Measurements from ENCODE around the gene CLASRP. TPM values are rescaled to one million over a fixed set of nuclear protein-coding genes. Genes with fewer than 3 reads are reported as not detected.

The CLASRP gene
- total and polyA plus RNA-seq, 9 of the 15 experiments (the other 6 are each of a cell fraction or from before 2014, with no cell fraction given), result 0.94 to 86.3 (median 44.0) TPM

DNA sequence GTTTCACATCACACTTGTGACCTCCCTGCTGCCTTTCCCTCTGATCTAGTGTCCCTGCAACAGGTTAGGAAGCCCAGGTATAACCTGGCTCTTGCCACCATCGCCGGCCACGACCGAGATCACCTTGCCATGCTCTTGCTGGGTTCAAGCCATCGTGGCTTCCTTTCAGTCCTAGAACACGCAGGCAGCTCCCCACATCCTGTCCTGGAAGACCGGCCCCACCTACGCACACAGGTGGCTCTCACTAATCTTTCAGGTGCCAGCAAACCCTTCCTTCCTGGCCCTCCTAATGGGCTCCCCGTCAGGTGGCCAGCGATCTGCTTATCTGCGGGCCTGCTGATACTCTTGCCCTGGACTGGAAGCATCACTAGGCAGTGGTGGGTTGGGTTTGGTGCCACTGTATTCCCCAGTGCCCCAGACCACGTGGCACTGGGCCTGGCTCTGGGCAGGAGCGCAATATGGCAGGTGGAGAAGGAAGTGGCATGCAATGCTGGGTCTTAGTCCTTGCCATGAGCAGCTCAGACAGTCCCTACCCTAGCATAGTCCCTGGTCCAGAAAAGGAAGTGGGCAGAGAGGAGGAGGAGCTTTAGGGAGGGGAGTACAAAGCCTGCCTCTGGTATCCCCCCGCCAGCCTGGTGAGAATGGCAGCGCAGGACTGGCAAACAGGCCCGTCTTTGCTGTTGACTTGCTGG is 66.0 kb downstream of the CLASRP start:
- Histone ChIP-seq H3K4me2 (ENCODE audit: insufficient read depth, low read length) (no peak overlapping the region), H2AFZ (ENCODE audit: low read depth, low read length) (no peak overlapping the region), H3K9me3 (replicated peaks; ENCODE audit: control insufficient read depth, insufficient read depth, low read depth, low read length) (no peaks in the 10 kb centered on the region), H3K4me1 (replicated peaks in 1 of 2; ENCODE audit: control insufficient read depth in 2 of 2, insufficient read depth in 2 of 2, low read length in 2 of 2) (peaks cover 0 to 23% of the 10 kb centered on the region in 2 experiments; a peak in 4 of 5 replicates), H3K9me1 (ENCODE audit: control insufficient read depth, insufficient read depth, low read length) (peaks cover 2% of the 10 kb centered on the region), H3K36me3 (ENCODE audit: control insufficient read depth, insufficient read depth, low read length) (peaks cover 21% of the 10 kb centered on the region; the same call in 2 of the 3 replicates), H3K79me2 (ENCODE audit: control insufficient read depth, insufficient read depth, low read length) (peaks cover 82% of the 10 kb centered on the region), H4K20me1 (replicated peaks; ENCODE audit: control insufficient read depth, insufficient read depth, low read length) (peaks cover 57% of the 10 kb centered on the region), H3K27ac (ENCODE audit: extremely low read depth, low read depth, low read length) (no peak overlapping the region), H3K9ac (ENCODE audit: insufficient read depth in 1 of 2, low read depth in 2 of 2, low read length in 2 of 2) (peak overlapping the region in 1 of 2 experiments; percentile 73; a peak in 2 of 4 replicates), H3K4me3 (no peak overlapping the region), H3K27me3 (ENCODE audit: control insufficient read depth in 2 of 2, insufficient read depth in 2 of 2, low read length in 2 of 2) (no peaks in the 10 kb centered on the region)
- ChIA-PET POLR2A (interaction anchor here (1.4 to 2.2 kb wide), 2 partner anchors 8 to 10 kb away, joined by 3 to 6 read pairs; no protein-coding TSS in a partner anchor), CTCF (ENCODE audit: low intra/inter-chr PET ratio) (no interaction called here)
- intact Hi-C loops (cut with micrococcal nuclease), result no loop called here
- FAIRE-seq, result no peak
- in situ Hi-C loops (cut with MboI), result no loop called here
- ATAC-seq, result no peak
- WGBS (ENCODE audit: insufficient coverage, low coverage, missing lambda C conversion rate), result 88% methylated on average over 16 of the region's 16 CpGs
- no TSS peak for BruUV-seq (replicated peaks)
- TF ChIP-seq ZC3H8 (IDR thresholded peaks at IDR 0.05) (no peak), TBP (optimal IDR thresholded peaks at IDR 0.05; ENCODE audit: low read depth, low read length) (no peak), ZEB2 (IDR thresholded peaks at IDR 0.05) (no peak), ELF1 (tag; IDR thresholded peaks at IDR 0.05) (no peak), CEBPB (tag; IDR thresholded peaks at IDR 0.05) (no peak), PRMT5 (CRISPR knock-in tag; IDR thresholded peaks at IDR 0.05) (no peak), RAD51 (IDR thresholded peaks at IDR 0.05; ENCODE audit: borderline replicate concordance, low read depth) (no peak), SETDB1 (IDR thresholded peaks at IDR 0.05; ENCODE audit: low read length) (no peak), SMAD3 (CRISPR knock-in tag; conservative IDR thresholded peaks at IDR 0.05) (no peak), ZNF695 (CRISPR knock-in tag; IDR thresholded peaks at IDR 0.05) (no peak), BRF1 (IDR thresholded peaks at IDR 0.05; ENCODE audit: borderline replicate concordance, extremely low read depth, insufficient read length) (no peak), EHMT2 (IDR thresholded peaks at IDR 0.05) (no peak), DIDO1 (tag; IDR thresholded peaks at IDR 0.05; ENCODE audit: low read depth) (no peak), DDX20 (tag; IDR thresholded peaks at IDR 0.05; ENCODE audit: low read depth) (no peak), ZNF77 (CRISPR knock-in tag; IDR thresholded peaks at IDR 0.05) (no peak), TAL1 (IDR thresholded peaks at IDR 0.05) (no peak)
- TF ChIP-seq, protein P1, sequence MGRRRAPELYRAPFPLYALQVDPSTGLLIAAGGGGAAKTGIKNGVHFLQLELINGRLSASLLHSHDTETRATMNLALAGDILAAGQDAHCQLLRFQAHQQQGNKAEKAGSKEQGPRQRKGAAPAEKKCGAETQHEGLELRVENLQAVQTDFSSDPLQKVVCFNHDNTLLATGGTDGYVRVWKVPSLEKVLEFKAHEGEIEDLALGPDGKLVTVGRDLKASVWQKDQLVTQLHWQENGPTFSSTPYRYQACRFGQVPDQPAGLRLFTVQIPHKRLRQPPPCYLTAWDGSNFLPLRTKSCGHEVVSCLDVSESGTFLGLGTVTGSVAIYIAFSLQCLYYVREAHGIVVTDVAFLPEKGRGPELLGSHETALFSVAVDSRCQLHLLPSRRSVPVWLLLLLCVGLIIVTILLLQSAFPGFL (CRISPR knock-in tag; IDR thresholded peaks at IDR 0.05), result no peak
- TF ChIP-seq, protein P2, sequence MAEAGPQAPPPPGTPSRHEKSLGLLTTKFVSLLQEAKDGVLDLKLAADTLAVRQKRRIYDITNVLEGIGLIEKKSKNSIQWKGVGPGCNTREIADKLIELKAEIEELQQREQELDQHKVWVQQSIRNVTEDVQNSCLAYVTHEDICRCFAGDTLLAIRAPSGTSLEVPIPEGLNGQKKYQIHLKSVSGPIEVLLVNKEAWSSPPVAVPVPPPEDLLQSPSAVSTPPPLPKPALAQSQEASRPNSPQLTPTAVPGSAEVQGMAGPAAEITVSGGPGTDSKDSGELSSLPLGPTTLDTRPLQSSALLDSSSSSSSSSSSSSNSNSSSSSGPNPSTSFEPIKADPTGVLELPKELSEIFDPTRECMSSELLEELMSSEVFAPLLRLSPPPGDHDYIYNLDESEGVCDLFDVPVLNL (CRISPR knock-in tag; IDR thresholded peaks at IDR 0.05; ENCODE audit: low read depth), result no peak
- TF ChIP-seq, protein P3, sequence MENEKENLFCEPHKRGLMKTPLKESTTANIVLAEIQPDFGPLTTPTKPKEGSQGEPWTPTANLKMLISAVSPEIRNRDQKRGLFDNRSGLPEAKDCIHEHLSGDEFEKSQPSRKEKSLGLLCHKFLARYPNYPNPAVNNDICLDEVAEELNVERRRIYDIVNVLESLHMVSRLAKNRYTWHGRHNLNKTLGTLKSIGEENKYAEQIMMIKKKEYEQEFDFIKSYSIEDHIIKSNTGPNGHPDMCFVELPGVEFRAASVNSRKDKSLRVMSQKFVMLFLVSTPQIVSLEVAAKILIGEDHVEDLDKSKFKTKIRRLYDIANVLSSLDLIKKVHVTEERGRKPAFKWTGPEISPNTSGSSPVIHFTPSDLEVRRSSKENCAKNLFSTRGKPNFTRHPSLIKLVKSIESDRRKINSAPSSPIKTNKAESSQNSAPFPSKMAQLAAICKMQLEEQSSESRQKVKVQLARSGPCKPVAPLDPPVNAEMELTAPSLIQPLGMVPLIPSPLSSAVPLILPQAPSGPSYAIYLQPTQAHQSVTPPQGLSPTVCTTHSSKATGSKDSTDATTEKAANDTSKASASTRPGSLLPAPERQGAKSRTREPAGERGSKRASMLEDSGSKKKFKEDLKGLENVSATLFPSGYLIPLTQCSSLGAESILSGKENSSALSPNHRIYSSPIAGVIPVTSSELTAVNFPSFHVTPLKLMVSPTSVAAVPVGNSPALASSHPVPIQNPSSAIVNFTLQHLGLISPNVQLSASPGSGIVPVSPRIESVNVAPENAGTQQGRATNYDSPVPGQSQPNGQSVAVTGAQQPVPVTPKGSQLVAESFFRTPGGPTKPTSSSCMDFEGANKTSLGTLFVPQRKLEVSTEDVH (IDR thresholded peaks at IDR 0.05; ENCODE audit: low read depth, partially characterized antibody), result no peak
- DNase-seq (ENCODE audit: extremely low read depth in 1 of 4, low spot score in 3 of 4), result no peak
